HEK293 (cell line): Measurements from ENCODE around the gene RNF151.

Experiments
- CTCF ChIP-seq: fragments of 450-650 bp; formaldehyde crosslinking; IDR thresholded peaks from 2 replicates; pipeline ENCODE4 v1.5.1; 2016; ENCODE audit warnings: missing biosample characterization, missing genetic modification characterization
- SETDB1 ChIP-seq: IDR thresholded peaks from one replicate; pipeline ENCODE4 v1.6.1; 2017; ENCODE audit warnings: mild to moderate bottlenecking, low read length, moderate library complexity, mixed read lengths; ENCODE audit not compliant: insufficient read length
- ZNF221 ChIP-seq: fragments of 450-650 bp; formaldehyde crosslinking; IDR thresholded peaks from 2 replicates; pipeline ENCODE4 v1.5.1; 2017; ENCODE audit warnings: missing biosample characterization, missing genetic modification characterization, borderline replicate concordance
- ZNF280C ChIP-seq: fragments of 450-650 bp; formaldehyde crosslinking; IDR thresholded peaks from 2 replicates; pipeline ENCODE4 v1.5.1; 2016; ENCODE audit warnings: missing biosample characterization, missing genetic modification characterization

- TF ChIP-seq CTCF (tag by site-specific recombination) (peak; percentile 99), ZNF280C (tag by site-specific recombination) (no peak), SETDB1 (no peak), ZNF221 (tag by site-specific recombination) (no peak)
Measured at GRCh38 chr16:2003827-2004641, 37.4 kb downstream of the RNF151 start.
